ENCODE measurements around the gene CIBAR2.

CIBAR2 gene

DNA sequence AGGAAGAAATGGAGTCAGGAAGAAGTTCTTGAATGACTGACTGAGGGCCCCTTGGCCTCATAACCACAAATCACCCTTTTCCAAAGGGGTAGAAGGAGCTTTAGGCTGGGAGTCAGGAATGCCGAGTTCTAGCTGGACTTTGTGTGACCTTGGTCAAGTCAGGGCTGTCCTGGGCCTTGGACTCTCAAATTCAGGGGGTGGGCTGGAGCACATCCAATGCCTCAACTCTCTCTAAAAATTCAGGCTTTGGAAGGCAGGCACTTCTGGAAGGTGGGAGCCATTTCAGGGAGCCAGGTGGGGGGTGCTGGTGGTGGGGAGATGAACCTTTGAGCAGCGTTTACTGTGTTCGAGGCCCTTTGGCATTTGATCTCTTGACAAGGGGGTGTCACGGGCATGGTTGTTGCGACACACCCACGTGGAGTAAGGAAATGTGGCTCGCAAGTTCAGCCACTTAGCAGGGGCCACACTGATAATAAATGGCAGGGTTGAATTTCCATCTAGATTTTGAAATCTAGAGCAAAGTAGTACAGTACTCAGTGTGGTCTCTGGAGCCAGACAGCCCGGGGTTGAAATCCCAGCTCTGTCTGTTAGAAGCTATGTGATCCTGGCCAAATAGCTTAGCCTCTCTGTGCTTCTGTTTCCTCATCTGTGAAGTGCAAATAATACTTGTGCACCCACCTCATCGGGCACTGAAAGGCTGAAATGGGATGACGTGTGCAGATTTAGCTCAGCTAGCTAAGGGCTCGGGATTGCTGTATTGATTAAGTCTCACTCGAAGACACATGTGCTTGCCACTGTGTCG is 47.1 kb upstream of the CIBAR2 start:
- POLR2A ChIA-PET: no interaction called here

GRCh38 chr16:85158743-85159178 is 46.5 kb upstream of the CIBAR2 start:
- H3K9me3 ChIP-seq (ENCODE audit: control insufficient read depth, insufficient read depth, low read depth, low read length): no peaks in the 10 kb centered on the region
- H3K36me3 ChIP-seq (ENCODE audit: control insufficient read depth in 2 of 2, insufficient read depth in 1 of 2, low read length in 2 of 2): no peaks in the 10 kb centered on the region
- TF ChIP-seq ZNF302 (tag by site-specific recombination; IDR thresholded peaks at IDR 0.05; ENCODE audit: low read depth) (no peak), ZNF792 (tag by site-specific recombination; IDR thresholded peaks at IDR 0.05) (no peak), PRDM1 (tag by site-specific recombination; IDR thresholded peaks at IDR 0.05) (peak; percentile 50), GLIS2 (tag by site-specific recombination; IDR thresholded peaks at IDR 0.05) (0 out of 2 replicates have a peak, but pooled peaks have one; percentile 18), ZFP41 (tag by site-specific recombination; IDR thresholded peaks at IDR 0.05; ENCODE audit: borderline replicate concordance) (no peak), ZNF350 (tag by site-specific recombination; IDR thresholded peaks at IDR 0.05) (no peak)
- CTCF ChIA-PET: interaction anchor here (0.7 to 1.5 kb wide), 3 partner anchors 12 to 95 kb away, joined by 3 to 4 read pairs (median 3); no protein-coding TSS in a partner anchor
- no peak overlapping the region for H3K27ac ChIP-seq (ENCODE audit: extremely low read depth, low read depth, low read length)
- H3K4me1 ChIP-seq (ENCODE audit: control insufficient read depth, insufficient read depth, low read length): no peaks in the 10 kb centered on the region
- POLR2A ChIA-PET: no interaction called here
- H3K4me3 ChIP-seq (ENCODE audit: low read depth, low read length): no peak overlapping the region

More for the DNA sequence above, 47.1 kb upstream of the CIBAR2 start:
- Histone ChIP-seq H3K4me3 (ENCODE audit: low read depth, low read length) (no peak overlapping the region), H3K36me3 (ENCODE audit: control insufficient read depth in 2 of 2, insufficient read depth in 1 of 2, low read length in 2 of 2) (no peaks in the 10 kb centered on the region), H3K4me1 (ENCODE audit: control insufficient read depth, insufficient read depth, low read length) (no peaks in the 10 kb centered on the region), H3K27ac (ENCODE audit: extremely low read depth, low read depth, low read length) (no peak overlapping the region), H3K9me3 (ENCODE audit: control insufficient read depth, insufficient read depth, low read depth, low read length) (no peaks in the 10 kb centered on the region)
- TF ChIP-seq ZNF514 (tag by site-specific recombination; IDR thresholded peaks at IDR 0.05) (no peak), ZNF530 (tag by site-specific recombination; IDR thresholded peaks at IDR 0.05; ENCODE audit: low read depth) (no peak), ZNF544 (tag by site-specific recombination; IDR thresholded peaks at IDR 0.05) (no peak), ZNF692 (tag by site-specific recombination; IDR thresholded peaks at IDR 0.05) (no peak), ZNF768 (tag by site-specific recombination; IDR thresholded peaks at IDR 0.05) (0 out of 2 replicates have a peak, but pooled peaks have one; percentile 12), TCF7L2 (IDR thresholded peaks at IDR 0.05; ENCODE audit: borderline replicate concordance, low read depth, low read length) (no peak), ZNF341 (tag by site-specific recombination; IDR thresholded peaks at IDR 0.05; ENCODE audit: low read depth) (no peak)
- CTCF ChIA-PET: interaction anchor here (0.7 to 1.5 kb wide), 2 partner anchors 45 to 94 kb away, joined by 3 to 4 read pairs; no protein-coding TSS in a partner anchor

- Histone ChIP-seq H3K9me3 (ENCODE audit: control insufficient read depth, insufficient read depth, low read depth, low read length) (no peaks in the 10 kb centered on the region), H3K4me1 (ENCODE audit: control insufficient read depth, insufficient read depth, low read length) (no peaks in the 10 kb centered on the region), H3K4me3 (ENCODE audit: low read depth, low read length) (no peak overlapping the region), H3K36me3 (ENCODE audit: control insufficient read depth in 2 of 2, insufficient read depth in 1 of 2, low read length in 2 of 2) (no peaks in the 10 kb centered on the region), H3K27ac (ENCODE audit: extremely low read depth, low read depth, low read length) (no peak overlapping the region)
- CTCF ChIA-PET: interaction anchor here (0.8 to 1.5 kb wide), 3 partner anchors 13 to 95 kb away, joined by 3 to 4 read pairs (median 3); no protein-coding TSS in a partner anchor
- POLR2A ChIA-PET: no interaction called here
- peak; percentile 96 for TF ChIP-seq ZBTB48 (tag by site-specific recombination; IDR thresholded peaks at IDR 0.05)
- peak; percentile 46 for TF ChIP-seq ZIC2 (tag by site-specific recombination; IDR thresholded peaks at IDR 0.05)
- peak; percentile 69 for TF ChIP-seq ZNF596 (tag by site-specific recombination; IDR thresholded peaks at IDR 0.05)
- TF ChIP-seq ZNF76 (tag by site-specific recombination; IDR thresholded peaks at IDR 0.05; ENCODE audit: borderline replicate concordance, low read depth): peak; percentile 28; the same call in 1 of the 2 replicates
- peak; percentile 35; the same call in 1 of the 2 replicates for TF ChIP-seq PRDM10 (tag by site-specific recombination; IDR thresholded peaks at IDR 0.05)
- peak; percentile 47 for TF ChIP-seq ZNF341 (tag by site-specific recombination; IDR thresholded peaks at IDR 0.05; ENCODE audit: low read depth)
- no peak for TF ChIP-seq REPIN1 (tag by site-specific recombination; IDR thresholded peaks at IDR 0.05; ENCODE audit: low read depth)
- no peak for TF ChIP-seq ZNF660 (tag by site-specific recombination; IDR thresholded peaks at IDR 0.05)
- TF ChIP-seq ZXDB (tag by site-specific recombination; IDR thresholded peaks at IDR 0.05): 0 out of 2 replicates have a peak, but pooled peaks have one; percentile 19
- TF ChIP-seq ZBTB20 (tag by site-specific recombination; IDR thresholded peaks at IDR 0.05): peak; percentile 59; the same call in 1 of the 2 replicates
- no peak for TF ChIP-seq YY2 (tag by site-specific recombination; IDR thresholded peaks at IDR 0.05)
Measured at GRCh38 chr16:85157813-85158742, 45.8 kb upstream of the CIBAR2 start.
